ENCODE results near the gene GSE1. TPM values are rescaled to one million over a fixed set of nuclear protein-coding genes. Genes with fewer than 3 reads are reported as not detected.
A peak's percentile ranks its signal among the peaks of the same experiment; 100 is the strongest.

Gene GSE1
- total and polyA plus RNA-seq, 5 donors from 2014 or later, result 0.38 to 17.1 (median 0.55) TPM

GRCh38 chr16:85628265-85628556 is 15.1 kb downstream of the GSE1 start:
- H3K27ac Mint-ChIP-seq, result no peak overlapping the region
- no peaks in the 10 kb centered on the region for H3K36me3 ChIP-seq (ENCODE audit: control insufficient read depth, insufficient read depth, low read length)
- peaks cover 0 to 10% (median 0%) of the 10 kb centered on the region in 4 donors for H3K4me1 Mint-ChIP-seq

GRCh38 chr16:85628645-85629044 is 15.5 kb downstream of the GSE1 start:
- H3K27me3 Mint-ChIP-seq, result no peaks in the 10 kb centered on the region
- no peaks in the 10 kb centered on the region for H3K27me3 ChIP-seq (ENCODE audit: control insufficient read depth, insufficient read depth, low read length)
- H3K9me3 Mint-ChIP-seq, result peaks cover 0 to 6% (median 0%) of the 10 kb centered on the region in 7 donors
- H3K36me3 ChIP-seq (ENCODE audit: control insufficient read depth, insufficient read depth, low read length), result no peaks in the 10 kb centered on the region
- H3K36me3 Mint-ChIP-seq, result peaks cover 12% of the 10 kb centered on the region
- H3K4me3 Mint-ChIP-seq, result no peak overlapping the region
- ATAC-seq (ENCODE audit: low read depth in 2 of 2) (no peak), DNase-seq (peak in 1 of 3 donors; percentile 7)
- H3K9me3 ChIP-seq (ENCODE audit: control insufficient read depth in 2 of 2, low read length in 2 of 2), result peaks cover 3 to 5% of the 10 kb centered on the region in 2 experiments
- H3K27ac ChIP-seq (ENCODE audit: insufficient read depth, low read length, poor library complexity, severe bottlenecking), result no peak overlapping the region
- peaks cover 0 to 10% (median 0%) of the 10 kb centered on the region in 4 donors for H3K4me1 Mint-ChIP-seq
- no peak overlapping the region for H3K4me3 ChIP-seq (ENCODE audit: low read depth, low read length)
- H3K27ac Mint-ChIP-seq, result peak overlapping the region in 1 of 3 donors; percentile 36
- no peaks in the 10 kb centered on the region for H3K4me1 ChIP-seq (ENCODE audit: control insufficient read depth, insufficient read depth, low read length, poor library complexity, severe bottlenecking)

More at GRCh38 chr16:85628265-85628556, 15.1 kb downstream of the GSE1 start:
- peaks cover 0 to 6% (median 0%) of the 10 kb centered on the region in 7 donors for H3K9me3 Mint-ChIP-seq
- no peak overlapping the region for H3K4me3 Mint-ChIP-seq
- Histone ChIP-seq H3K27me3 (ENCODE audit: control insufficient read depth, insufficient read depth, low read length) (no peaks in the 10 kb centered on the region), H3K27ac (ENCODE audit: insufficient read depth, low read length, poor library complexity, severe bottlenecking) (no peak overlapping the region), H3K4me1 (ENCODE audit: control insufficient read depth, insufficient read depth, low read length, poor library complexity, severe bottlenecking) (no peaks in the 10 kb centered on the region), H3K9me3 (ENCODE audit: control insufficient read depth in 2 of 2, low read length in 2 of 2) (peaks cover 3 to 5% of the 10 kb centered on the region in 2 experiments), H3K4me3 (ENCODE audit: low read depth, low read length) (no peak overlapping the region)
- ATAC-seq (ENCODE audit: low read depth in 2 of 2), result no peak
- DNase-seq, result no peak
- no peaks in the 10 kb centered on the region for H3K27me3 Mint-ChIP-seq
- H3K36me3 Mint-ChIP-seq, result peaks cover 12% of the 10 kb centered on the region

GRCh38 chr16:85629326-85629725 is 16.2 kb downstream of the GSE1 start:
- ATAC-seq (ENCODE audit: low read depth in 2 of 2) (no peak), DNase-seq (no peak)
- no peaks in the 10 kb centered on the region for H3K27me3 ChIP-seq (ENCODE audit: control insufficient read depth, insufficient read depth, low read length)
- H3K36me3 ChIP-seq (ENCODE audit: control insufficient read depth, insufficient read depth, low read length), result no peaks in the 10 kb centered on the region
- Mint-ChIP-seq H3K27ac (no peak overlapping the region), H3K9me3 (peaks cover 0 to 6% (median 0%) of the 10 kb centered on the region in 7 donors), H3K4me3 (no peak overlapping the region), H3K4me1 (peaks cover 0 to 10% (median 0%) of the 10 kb centered on the region in 4 donors), H3K27me3 (no peaks in the 10 kb centered on the region), H3K36me3 (peaks cover 12% of the 10 kb centered on the region)
- no peaks in the 10 kb centered on the region for H3K4me1 ChIP-seq (ENCODE audit: control insufficient read depth, insufficient read depth, low read length, poor library complexity, severe bottlenecking)
- H3K27ac ChIP-seq (ENCODE audit: insufficient read depth, low read length, poor library complexity, severe bottlenecking), result no peak overlapping the region
- peaks cover 3 to 5% of the 10 kb centered on the region in 2 experiments for H3K9me3 ChIP-seq (ENCODE audit: control insufficient read depth in 2 of 2, low read length in 2 of 2)
- no peak overlapping the region for H3K4me3 ChIP-seq (ENCODE audit: low read depth, low read length)

GRCh38 chr16:85629853-85630252 is 16.7 kb downstream of the GSE1 start:
- H3K27me3 ChIP-seq (ENCODE audit: control insufficient read depth, insufficient read depth, low read length), result no peaks in the 10 kb centered on the region
- Mint-ChIP-seq H3K9me3 (peaks cover 0 to 6% (median 0%) of the 10 kb centered on the region in 7 donors), H3K27ac (no peak overlapping the region), H3K36me3 (peaks cover 12% of the 10 kb centered on the region), H3K4me3 (no peak overlapping the region), H3K27me3 (no peaks in the 10 kb centered on the region), H3K4me1 (peaks cover 0 to 10% (median 0%) of the 10 kb centered on the region in 4 donors)
- H3K4me1 ChIP-seq (ENCODE audit: control insufficient read depth, insufficient read depth, low read length, poor library complexity, severe bottlenecking), result no peaks in the 10 kb centered on the region
- H3K4me3 ChIP-seq (ENCODE audit: low read depth, low read length), result no peak overlapping the region
- H3K9me3 ChIP-seq (ENCODE audit: control insufficient read depth in 2 of 2, low read length in 2 of 2), result peaks cover 3 to 5% of the 10 kb centered on the region in 2 experiments
- ATAC-seq (ENCODE audit: low read depth in 2 of 2) (no peak), DNase-seq (no peak)
- H3K27ac ChIP-seq (ENCODE audit: insufficient read depth, low read length, poor library complexity, severe bottlenecking), result no peak overlapping the region
- H3K36me3 ChIP-seq (ENCODE audit: control insufficient read depth, insufficient read depth, low read length), result no peaks in the 10 kb centered on the region

GRCh38 chr16:85631230-85631629 is 18.1 kb downstream of the GSE1 start:
- Histone ChIP-seq H3K4me1 (ENCODE audit: control insufficient read depth, insufficient read depth, low read length, poor library complexity, severe bottlenecking) (no peaks in the 10 kb centered on the region), H3K9me3 (ENCODE audit: control insufficient read depth in 2 of 2, low read length in 2 of 2) (peaks cover 3 to 5% of the 10 kb centered on the region in 2 experiments), H3K27ac (ENCODE audit: insufficient read depth, low read length, poor library complexity, severe bottlenecking) (no peak overlapping the region), H3K36me3 (ENCODE audit: control insufficient read depth, insufficient read depth, low read length) (no peaks in the 10 kb centered on the region), H3K4me3 (ENCODE audit: low read depth, low read length) (no peak overlapping the region), H3K27me3 (ENCODE audit: control insufficient read depth, insufficient read depth, low read length) (no peaks in the 10 kb centered on the region)
- DNase-seq (no peak), ATAC-seq (ENCODE audit: low read depth in 2 of 2) (no peak)
- no peak overlapping the region for H3K27ac Mint-ChIP-seq
- peaks cover 12% of the 10 kb centered on the region for H3K36me3 Mint-ChIP-seq
- H3K4me3 Mint-ChIP-seq, result no peak overlapping the region
- H3K4me1 Mint-ChIP-seq, result peaks cover 0 to 10% (median 0%) of the 10 kb centered on the region in 4 donors
- H3K27me3 Mint-ChIP-seq, result no peaks in the 10 kb centered on the region
- peaks cover 0 to 6% (median 0%) of the 10 kb centered on the region in 7 donors for H3K9me3 Mint-ChIP-seq

- H3K4me3 ChIP-seq (ENCODE audit: low read depth, low read length), result no peak overlapping the region
- Mint-ChIP-seq H3K27ac (no peak overlapping the region), H3K9me3 (peaks cover 0 to 6% (median 0%) of the 10 kb centered on the region in 7 donors)
Observed at GRCh38 chr16:85631802-85632393, 18.8 kb downstream of the GSE1 start.

GRCh38 chr16:85632709-85633437 is 19.8 kb downstream of the GSE1 start:
- Mint-ChIP-seq H3K27me3 (no peaks in the 10 kb centered on the region), H3K27ac (no peak overlapping the region), H3K36me3 (peaks cover 12% of the 10 kb centered on the region), H3K4me1 (peaks cover 0 to 7% (median 0%) of the 10 kb centered on the region in 4 donors), H3K4me3 (no peak overlapping the region), H3K9me3 (peaks cover 0 to 6% (median 0%) of the 10 kb centered on the region in 7 donors)
- DNase-seq (no peak), ATAC-seq (ENCODE audit: low read depth in 2 of 2) (no peak)
- Histone ChIP-seq H3K4me1 (ENCODE audit: control insufficient read depth, insufficient read depth, low read length, poor library complexity, severe bottlenecking) (no peaks in the 10 kb centered on the region), H3K4me3 (ENCODE audit: low read depth, low read length) (no peak overlapping the region), H3K9me3 (ENCODE audit: control insufficient read depth in 2 of 2, low read length in 2 of 2) (peaks cover 3 to 5% of the 10 kb centered on the region in 2 experiments), H3K36me3 (ENCODE audit: control insufficient read depth, insufficient read depth, low read length) (no peaks in the 10 kb centered on the region), H3K27me3 (ENCODE audit: control insufficient read depth, insufficient read depth, low read length) (no peaks in the 10 kb centered on the region), H3K27ac (ENCODE audit: insufficient read depth, low read length, poor library complexity, severe bottlenecking) (no peak overlapping the region)

More at GRCh38 chr16:85631802-85632393, 18.8 kb downstream of the GSE1 start:
- no peak overlapping the region for H3K27ac ChIP-seq (ENCODE audit: insufficient read depth, low read length, poor library complexity, severe bottlenecking)
- H3K36me3 Mint-ChIP-seq, result peaks cover 12% of the 10 kb centered on the region
- no peaks in the 10 kb centered on the region for H3K27me3 Mint-ChIP-seq
- H3K36me3 ChIP-seq (ENCODE audit: control insufficient read depth, insufficient read depth, low read length), result no peaks in the 10 kb centered on the region
- DNase-seq, result no peak
- H3K4me1 Mint-ChIP-seq, result peaks cover 0 to 7% (median 0%) of the 10 kb centered on the region in 4 donors
- no peak overlapping the region for H3K4me3 Mint-ChIP-seq
- H3K4me1 ChIP-seq (ENCODE audit: control insufficient read depth, insufficient read depth, low read length, poor library complexity, severe bottlenecking), result no peaks in the 10 kb centered on the region
- no peak for ATAC-seq (ENCODE audit: low read depth in 2 of 2)
- peaks cover 3 to 5% of the 10 kb centered on the region in 2 experiments for H3K9me3 ChIP-seq (ENCODE audit: control insufficient read depth in 2 of 2, low read length in 2 of 2)
- H3K27me3 ChIP-seq (ENCODE audit: control insufficient read depth, insufficient read depth, low read length), result no peaks in the 10 kb centered on the region

Measured in CD4-positive, CD25-positive, alpha-beta regulatory T cell (primary cell).